Spleen (tissue), 7 donors: ENCODE data around the gene RNF114.

ENCODE experiments used
- POLR2A ChIP-seq, 3 donors: fragments of 450-650 bp; IDR thresholded peaks; one replicate each; pipeline ENCODE4 v1.5.1; 2017; ENCODE audit warnings: antibody characterized with exemption in 3 of 3, mild to moderate bottlenecking in 1 of 3
- POLR2AphosphoS5 ChIP-seq, 3 donors: sonication (generic); formaldehyde crosslinking; IDR thresholded peaks; one replicate each; pipeline ENCODE4 v1.5.1; 2017; ENCODE audit warnings: antibody characterized with exemption in 3 of 3
- TF ChIP-seq, protein P1 (sequence below), 11 experiments: fragments of 200-600 bp in 7 of 11; fragments of 450-650 bp in 4 of 11; sonication (generic) in 4 of 11; IDR thresholded peaks in 8 of 11; conservative IDR thresholded peaks in 3 of 11; 1 replicate in 7 of 11; 2 replicates in 4 of 11; pipeline versions ENCODE4 v1.4.0 to v1.8.0; 2016 to 2021; ENCODE audit warnings: antibody characterized with exemption in 11 of 11, inconsistent platforms in 4 of 11, mild to moderate bottlenecking in 1 of 11
- donor health status: DM: no; HTN: no; CAD: no; lungs with moderate emphysema.
- donor health status: DM: no; HTN: no; CAD: no.
- donor health status: DM: no; HTN: no; CAD: no.

DNA sequence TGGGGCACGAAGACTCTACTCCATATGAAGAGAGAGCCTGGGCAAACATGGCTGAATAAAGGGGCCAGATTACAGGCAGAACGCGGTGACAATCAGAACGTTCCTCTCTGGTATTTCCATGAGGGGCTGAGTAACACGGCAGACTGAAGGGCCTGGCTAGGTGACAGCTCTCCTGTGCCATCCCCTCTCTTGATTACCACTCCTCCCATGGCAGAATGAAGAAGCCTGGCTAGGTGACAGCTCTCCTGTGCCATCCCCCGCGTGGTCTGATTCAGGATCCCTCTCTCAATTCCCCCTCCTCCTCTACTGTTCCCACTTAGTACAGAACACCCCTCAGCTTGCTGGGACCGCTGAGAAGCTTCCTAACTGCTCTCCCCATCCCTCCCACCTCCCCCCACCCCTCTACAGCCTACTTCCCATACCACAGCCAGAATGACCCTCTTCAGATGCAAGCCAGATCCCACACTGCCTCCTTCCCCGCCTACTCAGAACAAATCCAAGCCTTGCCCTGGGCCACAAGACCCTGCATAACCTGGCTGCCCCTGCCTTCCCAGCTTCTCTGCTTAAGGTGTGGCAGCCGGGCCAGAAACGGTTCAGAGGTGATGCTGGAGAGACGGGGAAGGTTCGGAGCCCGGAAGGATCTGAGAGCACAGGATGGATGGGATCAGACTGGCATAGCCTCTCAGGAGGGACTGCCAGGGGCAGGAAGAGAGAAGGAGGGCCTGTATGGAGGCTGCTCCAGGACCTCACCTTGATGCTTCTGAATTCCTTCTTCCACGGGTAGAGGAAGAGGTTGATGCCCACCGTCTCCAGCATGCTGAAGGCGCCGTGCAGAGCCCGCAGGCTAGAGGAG, 28.6 kb upstream of the RNF114 start:
- TF ChIP-seq, protein P1, sequence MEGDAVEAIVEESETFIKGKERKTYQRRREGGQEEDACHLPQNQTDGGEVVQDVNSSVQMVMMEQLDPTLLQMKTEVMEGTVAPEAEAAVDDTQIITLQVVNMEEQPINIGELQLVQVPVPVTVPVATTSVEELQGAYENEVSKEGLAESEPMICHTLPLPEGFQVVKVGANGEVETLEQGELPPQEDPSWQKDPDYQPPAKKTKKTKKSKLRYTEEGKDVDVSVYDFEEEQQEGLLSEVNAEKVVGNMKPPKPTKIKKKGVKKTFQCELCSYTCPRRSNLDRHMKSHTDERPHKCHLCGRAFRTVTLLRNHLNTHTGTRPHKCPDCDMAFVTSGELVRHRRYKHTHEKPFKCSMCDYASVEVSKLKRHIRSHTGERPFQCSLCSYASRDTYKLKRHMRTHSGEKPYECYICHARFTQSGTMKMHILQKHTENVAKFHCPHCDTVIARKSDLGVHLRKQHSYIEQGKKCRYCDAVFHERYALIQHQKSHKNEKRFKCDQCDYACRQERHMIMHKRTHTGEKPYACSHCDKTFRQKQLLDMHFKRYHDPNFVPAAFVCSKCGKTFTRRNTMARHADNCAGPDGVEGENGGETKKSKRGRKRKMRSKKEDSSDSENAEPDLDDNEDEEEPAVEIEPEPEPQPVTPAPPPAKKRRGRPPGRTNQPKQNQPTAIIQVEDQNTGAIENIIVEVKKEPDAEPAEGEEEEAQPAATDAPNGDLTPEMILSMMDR (IDR thresholded peaks at IDR 0.05 in 8 of 11, conservative IDR thresholded peaks at IDR 0.05 in 3 of 11): no peak
- TF ChIP-seq POLR2A (IDR thresholded peaks at IDR 0.05) (no peak), POLR2AphosphoS5 (IDR thresholded peaks at IDR 0.05) (no peak)
